HG03457 (cell line): ENCODE results near the gene RPL27.

ENCODE experiments used
- ATAC-seq: cut with Tn5 transposase; IDR thresholded peaks from one replicate; pipeline ENCODE4 v1.9.1; 2021; ENCODE audit warnings: moderate number of reproducible peaks; ENCODE audit not compliant: unreplicated experiment

Gene RPL27

GRCh38 chr17:43043307-43043706 is 45.1 kb downstream of the RPL27 start:
- ATAC-seq: no peak

GRCh38 chr17:43044024-43044423 is 45.8 kb downstream of the RPL27 start:
- ATAC-seq: no peak

- no peak for ATAC-seq
Measured at GRCh38 chr17:43051969-43052368, 53.8 kb downstream of the RPL27 start.
